NCI-H1694 (cell line): Measurements from ENCODE around the gene CD276.

Experiments used
- DNase-seq: peaks from one replicate; lab custom pipeline; 2025; lab: John Stamatoyannopoulos, UW

CD276 gene

DNA sequence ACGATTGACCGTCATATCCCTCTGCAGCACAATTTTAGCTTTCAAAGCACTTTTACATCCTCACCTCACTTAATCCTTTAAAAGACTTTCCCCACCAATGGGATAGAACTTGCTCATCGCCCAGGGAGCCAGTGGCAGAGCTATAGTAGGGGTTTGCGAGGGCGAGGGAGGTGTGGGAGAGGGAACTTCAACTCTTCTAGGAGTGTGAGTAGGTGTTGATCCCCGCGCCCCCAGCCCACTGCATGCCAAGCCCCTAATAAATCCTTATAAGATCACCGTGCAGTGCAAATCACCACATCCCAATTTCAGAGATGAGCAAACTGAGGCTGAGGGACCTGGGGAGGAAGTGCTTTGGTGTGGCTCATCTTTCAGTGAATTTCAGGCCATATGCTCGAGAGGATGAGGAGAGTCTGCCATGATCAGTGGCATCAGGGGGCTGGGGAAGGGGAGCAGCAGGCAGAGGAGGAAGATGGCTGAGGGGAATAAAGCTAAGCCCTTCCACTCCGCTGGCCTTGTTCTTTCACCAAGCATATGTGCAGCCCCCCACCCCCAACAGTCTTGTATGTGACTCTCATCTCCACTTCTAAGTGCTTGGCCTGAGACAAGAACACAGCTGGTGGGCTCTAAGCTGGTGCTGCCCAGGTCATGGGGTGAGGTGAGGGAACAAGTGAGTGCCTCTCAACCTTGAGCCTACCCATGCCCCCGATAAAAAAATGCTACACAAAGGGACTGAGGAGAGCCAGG lies 63.8 kb downstream of the CD276 start:
- DNase-seq, result peak; percentile 25

- DNase-seq, result peak; percentile 65
Measured at GRCh38 chr15:73748730-73749129, 64.5 kb downstream of the CD276 start.

DNA sequence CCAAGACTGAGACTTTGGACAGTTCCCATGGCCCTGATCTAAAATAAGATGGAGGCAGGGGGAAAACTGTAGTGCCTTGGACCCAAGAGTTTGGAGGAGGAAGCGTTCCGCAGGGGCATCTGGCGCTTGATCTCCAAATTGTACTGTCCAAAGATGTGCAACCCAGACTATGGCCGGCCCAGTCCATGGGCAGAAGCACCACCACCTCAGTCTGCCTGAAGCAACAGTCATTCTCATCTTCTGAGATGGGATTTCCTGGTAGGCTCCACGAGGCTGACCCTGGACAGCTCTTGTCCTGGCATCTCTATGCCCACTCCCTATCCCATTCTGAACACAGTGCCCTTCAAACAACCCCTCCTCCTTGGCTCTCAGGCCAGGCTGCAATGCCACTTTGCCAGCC lies 65.3 kb downstream of the CD276 start:
- no peak for DNase-seq

DNA sequence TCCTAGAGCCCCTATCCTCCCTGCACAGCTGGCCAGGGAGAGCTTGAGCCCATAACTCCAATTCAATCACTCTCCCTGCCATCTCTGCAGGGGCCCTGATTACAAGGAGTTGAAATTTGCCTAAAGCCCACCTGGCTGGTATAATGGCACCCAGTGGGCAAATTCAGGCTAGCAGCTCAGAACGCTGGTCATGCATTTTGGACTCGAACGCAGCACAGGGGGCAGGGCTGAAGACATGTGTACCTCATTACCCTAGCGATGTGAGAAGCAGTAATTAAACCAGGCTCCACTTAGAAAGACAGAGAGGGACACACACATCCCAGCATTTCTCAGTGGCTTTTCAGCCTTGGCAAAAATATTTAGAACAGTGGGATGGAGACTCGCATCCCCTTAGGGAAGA lies 65.8 kb downstream of the CD276 start:
- no peak for DNase-seq

DNA sequence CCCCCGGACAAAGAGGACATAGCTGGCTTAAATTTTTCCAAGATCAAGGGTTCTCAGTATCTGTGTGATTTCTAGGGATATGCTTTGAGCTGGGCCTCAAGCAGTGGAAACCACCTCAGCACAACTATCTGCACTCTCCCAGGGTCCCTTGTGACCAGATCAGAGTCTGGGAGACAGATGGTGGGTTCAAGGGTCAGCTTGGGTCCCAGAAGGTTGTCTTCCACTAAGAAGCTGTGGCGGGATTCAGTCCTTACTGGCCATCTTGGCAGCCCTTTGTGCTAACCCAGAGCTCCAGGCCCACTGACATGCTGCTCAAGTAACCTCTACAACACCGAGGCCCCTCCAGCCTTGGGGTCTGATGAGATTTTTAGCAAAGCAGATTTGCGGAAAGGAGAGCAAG lies 66.3 kb downstream of the CD276 start:
- DNase-seq, result no peak

DNA sequence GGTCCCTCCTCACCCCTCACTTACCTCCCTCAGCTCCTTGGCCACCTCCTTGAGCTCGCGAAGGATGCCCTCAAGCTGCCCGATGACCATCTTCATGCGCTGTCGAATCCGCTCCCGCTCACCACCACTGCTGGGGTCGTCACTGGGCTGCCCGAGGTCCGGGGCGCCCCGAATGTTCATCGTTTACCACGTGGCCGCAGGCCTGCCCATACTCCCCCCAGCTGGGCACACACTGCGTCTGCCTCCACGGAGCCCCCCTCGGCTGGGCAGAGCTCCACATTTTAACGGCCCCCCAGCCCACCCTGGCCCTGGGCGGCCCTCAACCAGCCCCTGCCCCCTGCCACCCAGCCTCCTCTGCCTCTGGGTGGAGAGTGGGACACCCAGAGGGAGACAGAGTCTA lies 66.8 kb downstream of the CD276 start:
- DNase-seq, result no peak

DNA sequence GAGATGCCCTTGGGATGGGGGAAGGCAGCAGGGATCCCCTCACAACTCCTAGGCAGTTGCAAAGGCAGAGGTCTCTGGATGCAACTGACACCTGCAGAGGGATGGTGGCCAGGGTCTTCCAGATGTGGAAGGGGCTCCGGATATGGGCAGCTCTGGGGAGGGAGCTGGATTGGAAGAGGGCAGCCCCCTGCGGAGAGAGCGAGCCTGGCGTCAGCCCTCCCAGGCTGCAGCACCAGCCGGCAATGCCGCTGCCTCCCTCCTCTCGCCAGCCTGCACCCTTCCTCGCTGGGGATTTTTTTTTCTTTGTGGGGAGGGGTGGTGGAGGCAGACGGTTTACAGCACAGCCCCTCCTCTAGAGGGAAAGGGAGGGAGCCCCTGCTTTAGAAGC lies 67.3 kb downstream of the CD276 start:
- DNase-seq, result no peak

DNA sequence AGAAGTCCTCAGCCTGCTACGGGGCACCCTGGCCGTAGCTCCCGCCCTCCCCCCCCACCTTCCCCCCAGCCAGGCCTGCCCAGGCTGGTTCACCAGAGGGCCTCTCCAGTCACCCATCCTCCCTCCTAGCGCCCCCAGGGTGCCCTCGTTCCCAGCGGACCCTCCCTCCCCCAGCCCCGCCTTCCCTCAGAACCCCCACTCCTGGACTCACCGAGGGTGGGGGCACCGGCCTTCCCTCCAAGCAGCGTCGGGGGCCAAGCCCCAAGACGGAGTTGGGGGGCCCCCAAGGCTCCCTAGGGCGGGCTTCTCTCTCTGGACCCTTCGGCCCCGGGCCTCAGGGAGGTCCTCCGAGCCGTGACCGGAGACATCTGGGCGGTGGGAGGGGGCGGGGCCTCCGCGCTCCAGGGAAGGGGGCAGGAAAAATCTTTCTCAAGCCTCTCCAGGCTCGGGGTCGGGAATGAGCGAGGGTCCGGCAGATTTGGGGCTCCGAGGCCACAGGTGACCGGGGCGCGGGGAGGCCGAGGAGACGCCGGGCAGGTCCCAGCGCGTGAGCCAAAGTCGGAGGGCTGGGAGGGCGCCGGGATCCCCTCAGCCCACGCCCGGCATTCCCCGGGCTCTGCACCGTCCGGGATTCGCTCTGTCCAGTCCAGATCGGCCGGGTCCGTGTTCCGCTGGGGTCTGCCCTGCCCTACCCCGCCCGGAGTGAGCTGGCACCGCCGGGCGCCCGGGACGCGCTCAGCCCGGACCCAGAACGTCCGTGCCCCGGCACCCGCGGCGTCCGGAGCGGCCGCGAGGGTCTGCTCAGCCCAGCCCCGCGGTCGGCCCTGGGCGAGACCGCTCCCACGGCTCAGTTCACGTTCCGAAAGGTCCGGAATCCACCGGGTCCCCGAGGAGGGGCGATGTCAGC lies 68.0 kb downstream of the CD276 start:
- DNase-seq, result no peak

GRCh38 chr15:73752806-73753193 lies 68.6 kb downstream of the CD276 start:
- no peak for DNase-seq

DNA sequence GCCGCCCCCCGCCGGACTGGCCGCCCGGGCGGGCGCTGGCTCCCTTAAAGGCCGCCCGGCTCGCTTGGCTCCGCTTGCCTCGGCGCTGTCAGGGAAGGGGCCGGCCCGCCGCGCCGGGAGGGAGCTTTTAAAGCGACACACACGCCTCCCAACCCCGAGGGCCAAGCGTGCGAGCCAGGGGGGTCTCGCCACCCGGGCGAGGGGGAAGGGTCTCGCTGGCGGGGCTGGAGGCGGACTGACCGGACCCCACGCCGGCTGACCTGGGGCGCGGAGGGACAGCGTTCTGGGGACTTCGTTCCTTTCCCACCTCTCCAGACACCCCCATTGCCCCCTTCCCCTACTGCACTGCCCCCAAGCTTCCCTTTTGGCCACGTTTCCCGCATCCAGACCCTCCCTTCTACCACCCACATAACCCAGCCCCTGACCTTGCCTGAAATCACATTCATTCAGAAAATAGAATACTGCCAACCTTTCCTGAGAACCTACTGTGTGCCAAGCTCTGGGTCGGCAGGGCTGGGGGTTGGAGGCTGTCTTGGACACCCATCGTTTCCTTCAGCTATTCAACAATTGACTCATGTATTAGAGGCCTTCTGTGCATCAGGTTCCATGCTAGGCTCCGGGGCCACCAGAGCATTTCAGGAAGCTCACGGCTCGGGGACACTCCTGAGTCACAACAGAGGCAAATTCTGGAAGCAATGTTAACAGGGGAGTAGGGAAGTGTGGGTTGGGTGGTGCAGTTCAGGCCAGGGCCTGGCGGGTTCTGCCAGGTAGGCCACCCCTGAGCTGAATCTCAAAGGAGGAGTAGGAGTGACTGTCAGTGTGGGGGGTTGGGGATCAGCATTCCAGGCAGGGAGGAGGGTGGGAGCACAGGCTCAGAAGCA lies 69.3 kb downstream of the CD276 start, which contains the start of gene INSYN1:
Gene INSYN1 (minus strand): TSS at position 102 of the 881 bp plus-strand sequence. CDS start 2,221 bp downstream, outside the sequence.
- no peak for DNase-seq

- no peak for DNase-seq
Measured at GRCh38 chr15:73754461-73754860, 70.3 kb downstream of the CD276 start.

GRCh38 chr15:73755481-73755880 lies 71.3 kb downstream of the CD276 start:
- no peak for DNase-seq

DNA sequence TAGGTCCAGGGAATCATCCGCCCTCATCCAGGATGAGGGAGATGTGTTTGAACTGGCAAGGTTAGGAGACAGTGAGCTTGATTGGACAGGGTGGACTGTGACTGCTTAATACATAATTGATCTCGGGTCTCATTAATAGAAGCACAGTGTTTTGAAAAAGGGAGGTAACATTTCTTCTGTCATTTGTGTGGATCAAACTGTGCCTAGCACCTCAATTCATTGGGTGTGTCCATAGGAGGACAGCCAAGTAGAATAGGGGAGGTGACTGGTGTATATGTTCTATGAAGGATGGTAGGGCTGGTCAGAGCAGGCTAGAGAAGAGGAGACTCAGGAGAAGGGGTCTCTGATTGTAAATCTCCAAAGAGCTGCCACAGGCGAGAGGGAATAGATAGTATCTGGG lies 71.8 kb downstream of the CD276 start:
- DNase-seq, result no peak

- no peak for DNase-seq
Measured at GRCh38 chr15:73756390-73756789, 72.2 kb downstream of the CD276 start.

GRCh38 chr15:73756947-73757513 lies 72.8 kb downstream of the CD276 start:
- no peak for DNase-seq

- DNase-seq, result no peak
Measured at GRCh38 chr15:73757571-73757970, 73.4 kb downstream of the CD276 start.

- no peak for DNase-seq
Measured at GRCh38 chr15:73758461-73758860, 74.3 kb downstream of the CD276 start.

DNA sequence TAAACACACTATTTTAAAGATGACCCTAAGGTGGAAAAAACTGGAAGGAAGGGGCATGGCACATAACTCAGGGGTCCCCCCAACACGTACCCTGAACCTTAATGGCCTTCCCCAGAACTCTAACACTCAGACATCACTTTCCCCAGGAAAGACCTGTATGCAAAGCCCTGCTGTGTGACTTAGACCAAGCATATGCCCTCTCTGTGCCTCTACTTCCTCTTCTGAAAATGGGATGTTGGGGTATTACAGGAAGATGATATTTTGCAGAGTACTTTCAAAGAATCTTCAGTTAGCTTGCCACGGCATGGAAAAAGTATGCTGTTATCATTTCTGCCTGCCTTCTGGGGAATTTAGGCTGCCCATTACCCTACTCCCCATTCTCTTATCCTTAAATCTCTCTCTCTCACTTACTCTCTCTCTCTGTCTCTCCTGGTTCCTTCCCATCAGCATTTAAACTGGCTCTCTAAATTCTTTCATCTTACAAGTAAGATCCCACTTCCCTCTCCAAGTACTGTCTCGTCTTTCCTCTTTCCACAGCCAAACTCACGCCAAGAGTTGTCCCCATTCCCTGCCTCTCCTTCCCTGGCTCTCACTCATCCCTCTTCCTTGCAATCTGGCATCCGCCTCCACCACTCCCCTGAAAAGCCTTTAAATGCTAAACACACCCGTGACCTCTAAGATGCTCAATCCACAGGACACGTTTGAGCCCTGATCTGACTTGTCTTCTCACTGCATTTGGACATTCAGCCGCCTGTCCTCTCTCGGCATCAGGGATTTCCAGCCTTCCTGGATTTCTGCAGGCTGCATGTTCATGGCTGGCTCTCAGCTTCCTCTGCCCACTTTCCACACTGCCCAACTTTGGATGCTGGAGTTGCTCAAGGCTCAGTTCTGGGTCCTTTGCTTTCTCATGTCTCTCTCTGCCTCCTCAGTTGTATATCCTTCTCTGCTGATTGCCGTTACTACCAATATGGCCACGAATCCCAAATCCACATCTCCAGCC lies 76.4 kb downstream of the CD276 start:
- DNase-seq, result no peak

DNA sequence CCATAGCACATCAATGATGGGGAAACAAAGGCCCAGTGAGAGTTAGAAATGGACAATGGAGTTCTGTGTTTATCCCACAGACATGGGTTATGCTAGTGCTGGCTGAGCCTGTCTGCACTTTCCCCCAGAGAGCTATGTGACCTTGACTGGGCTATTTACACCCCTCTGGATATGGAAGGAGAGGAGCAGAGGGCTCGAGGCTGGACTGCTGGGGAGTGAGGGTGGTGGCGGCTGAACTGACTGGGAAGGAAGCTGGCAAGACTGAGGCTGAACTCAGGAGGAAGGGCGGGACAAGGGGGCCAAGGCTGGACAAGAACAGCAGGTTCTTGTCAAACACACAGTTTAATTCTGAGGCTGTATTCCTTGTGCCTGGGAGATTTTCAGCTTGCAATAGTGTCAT lies 79.7 kb downstream of the CD276 start:
- DNase-seq, result no peak
